CD8-positive, alpha-beta memory T cell (primary cell): ENCODE data around the gene RIC3. TPM values are rescaled to one million over a fixed set of nuclear protein-coding genes. Genes with fewer than 3 reads are reported as not detected.

ENCODE experiments used
- CTCF ChIA-PET: fragments of 350-600 bp; sonication (Branson Sonifier 250); formaldehyde crosslinking; loops from one replicate; lab custom pipeline; 2021; ENCODE audit warnings: antibody characterized with exemption; lab: Charles Lee
- POLR2A ChIA-PET: fragments of 350-600 bp; sonication (Branson Sonifier 250); formaldehyde crosslinking; loops from one replicate; lab custom pipeline; 2021; ENCODE audit warnings: antibody characterized with exemption; lab: Charles Lee
- DNase-seq, 5 donors: peaks; one replicate each; pipeline versions ENCODE4 v3.0.0 to v3.0.0-alpha.2; 2020 to 2022; ENCODE audit warnings: mixed read lengths in 1 of 5
- H3K27ac ChIP-seq: one replicate; pipeline ENCODE4 v1.7.0; 2013; ENCODE audit warnings: low read depth, mild to moderate bottlenecking, low read length, moderate library complexity
- H3K27me3 ChIP-seq: 2 replicates; pipeline ENCODE4 v1.7.0; 2013; ENCODE audit warnings: low read length, mild to moderate bottlenecking; ENCODE audit not compliant: insufficient read depth, poor library complexity, severe bottlenecking
- H3K36me3 ChIP-seq: 2 replicates; pipeline ENCODE4 v1.7.0; 2013; ENCODE audit warnings: mild to moderate bottlenecking, low read length, moderate library complexity; ENCODE audit not compliant: insufficient read depth
- H3K4me1 ChIP-seq: 2 replicates; pipeline ENCODE4 v1.7.0; 2013; ENCODE audit warnings: mild to moderate bottlenecking, low read length, moderate library complexity; ENCODE audit not compliant: insufficient read depth
- H3K4me3 ChIP-seq: 2 replicates; pipeline ENCODE4 v1.7.0; 2013; ENCODE audit warnings: mild to moderate bottlenecking, low read length
- H3K9me3 ChIP-seq: 2 replicates; pipeline ENCODE4 v1.7.0; 2013; ENCODE audit warnings: mild to moderate bottlenecking, low read length
- H3K27ac Mint-ChIP-seq, 8 donors: one replicate each; pipeline ENCODE4 v1.8.0; 2020 to 2021; ENCODE audit warnings: mixed read lengths in 8 of 8, mild to moderate bottlenecking in 6 of 8, inconsistent platforms in 3 of 8, moderate library complexity in 3 of 8
- H3K27me3 Mint-ChIP-seq, 2 donors: one replicate each; pipeline ENCODE4 v1.8.0; 2020 to 2021; ENCODE audit warnings: mixed read lengths in 2 of 2, mild to moderate bottlenecking in 1 of 2, moderate library complexity in 1 of 2
- H3K36me3 Mint-ChIP-seq, 3 donors: one replicate each; pipeline ENCODE4 v1.8.0; 2020 to 2021; ENCODE audit warnings: mixed read lengths in 3 of 3, inconsistent platforms in 1 of 3, mild to moderate bottlenecking in 1 of 3
- H3K4me1 Mint-ChIP-seq, 3 donors: one replicate each; pipeline ENCODE4 v1.8.0; 2020 to 2021; ENCODE audit warnings: mixed read lengths in 3 of 3, inconsistent platforms in 1 of 3, mild to moderate bottlenecking in 1 of 3
- H3K4me3 Mint-ChIP-seq, 7 donors: one replicate each; pipeline ENCODE4 v1.8.0; 2020 to 2021; ENCODE audit warnings: mixed read lengths in 7 of 7, mild to moderate bottlenecking in 6 of 7, moderate library complexity in 4 of 7, inconsistent platforms in 2 of 7
- H3K9me3 Mint-ChIP-seq, 5 donors: one replicate each; pipeline ENCODE4 v1.8.0; 2020 to 2022; ENCODE audit warnings: mixed read lengths in 5 of 5, mild to moderate bottlenecking in 3 of 5, moderate library complexity in 2 of 5, inconsistent platforms in 1 of 5
- polyA plus RNA-seq: library from polyadenylated mRNA; unstranded; fragments of 300-500 nt; fragmentation: Illumina TruSeq; gene quantifications from one replicate; pipeline ENCODE4 v1.2.3, GENCODE V29; 2021
- total RNA-seq, 2 experiments: library from RNA; stranded (reverse); gene quantifications; one replicate each; pipeline ENCODE4 v1.2.3, GENCODE V29; 2021

Gene RIC3
- total and polyA plus RNA-seq, 3 experiments from 2014 or later = 1.5 to 11.8 (median 9.4) TPM

- Histone ChIP-seq H3K4me3 (no peak overlapping the region), H3K4me1 (no peaks in the 10 kb centered on the region), H3K36me3 (no peaks in the 10 kb centered on the region), H3K9me3 (no peaks in the 10 kb centered on the region), H3K27me3 (peaks cover 12% of the 10 kb centered on the region), H3K27ac (no peak overlapping the region)
- DNase-seq = peak in 1 of 5 donors; percentile 10
- H3K27ac Mint-ChIP-seq = no peak overlapping the region
- peaks cover 19 to 44% of the 10 kb centered on the region in 2 donors for H3K27me3 Mint-ChIP-seq
- peaks cover 0 to 3% (median 0%) of the 10 kb centered on the region in 5 donors for H3K9me3 Mint-ChIP-seq
- ChIA-PET CTCF (interaction anchor here (1.3 to 1.6 kb wide), 2 partner anchors 20 to 46 kb away, joined by 5 to 6 read pairs; no protein-coding TSS in a partner anchor), POLR2A (no interaction called here)
- peaks cover 0 to 14% (median 7%) of the 10 kb centered on the region in 3 donors for H3K4me1 Mint-ChIP-seq
- peak overlapping the region in 3 of 7 donors; percentile 31 to 55 (median 32) for H3K4me3 Mint-ChIP-seq
- peaks cover 0 to 4% (median 0%) of the 10 kb centered on the region in 3 donors for H3K36me3 Mint-ChIP-seq
These were observed 89.6 kb downstream of the RIC3 start for GRCh38 chr11:8079111-8079675.

- H3K27me3 Mint-ChIP-seq = peaks cover 19 to 39% of the 10 kb centered on the region in 2 donors
- H3K4me1 ChIP-seq = no peaks in the 10 kb centered on the region
- H3K27me3 ChIP-seq = no peaks in the 10 kb centered on the region
- H3K27ac Mint-ChIP-seq = no peak overlapping the region
- H3K36me3 Mint-ChIP-seq = peaks cover 0 to 4% (median 0%) of the 10 kb centered on the region in 3 donors
- CTCF ChIA-PET = no interaction called here
- POLR2A ChIA-PET = no interaction called here
- H3K9me3 Mint-ChIP-seq = peaks cover 0 to 3% (median 0%) of the 10 kb centered on the region in 5 donors
- H3K4me3 Mint-ChIP-seq = no peak overlapping the region
- DNase-seq = no peak
- H3K4me3 ChIP-seq = no peak overlapping the region
- H3K27ac ChIP-seq = no peak overlapping the region
- H3K4me1 Mint-ChIP-seq = no peaks in the 10 kb centered on the region
- H3K36me3 ChIP-seq = no peaks in the 10 kb centered on the region
- H3K9me3 ChIP-seq = no peaks in the 10 kb centered on the region
These were observed 93.6 kb downstream of the RIC3 start for GRCh38 chr11:8075119-8075726.

GRCh38 chr11:8071616-8072581 is 96.9 kb downstream of the RIC3 start:
- Histone ChIP-seq H3K9me3 (no peaks in the 10 kb centered on the region), H3K27ac (no peak overlapping the region), H3K36me3 (no peaks in the 10 kb centered on the region), H3K4me1 (no peaks in the 10 kb centered on the region), H3K27me3 (no peaks in the 10 kb centered on the region), H3K4me3 (no peak overlapping the region)
- DNase-seq = peak in 1 of 5 donors; percentile 28
- ChIA-PET CTCF (interaction anchor here (1.2 to 1.7 kb wide), 3 partner anchors 27 to 65 kb away, joined by 4 to 5 read pairs (median 5); no protein-coding TSS in a partner anchor), POLR2A (no interaction called here)
- H3K27ac Mint-ChIP-seq = no peak overlapping the region
- peaks cover 0 to 3% (median 0%) of the 10 kb centered on the region in 5 donors for H3K9me3 Mint-ChIP-seq
- H3K27me3 Mint-ChIP-seq = peaks cover 14 to 43% of the 10 kb centered on the region in 2 donors
- H3K4me1 Mint-ChIP-seq = no peaks in the 10 kb centered on the region
- no peak overlapping the region for H3K4me3 Mint-ChIP-seq
- H3K36me3 Mint-ChIP-seq = no peaks in the 10 kb centered on the region

GRCh38 chr11:8070417-8071115 is 98.3 kb downstream of the RIC3 start:
- Histone ChIP-seq H3K36me3 (no peaks in the 10 kb centered on the region), H3K27ac (no peak overlapping the region), H3K4me1 (no peaks in the 10 kb centered on the region), H3K4me3 (no peak overlapping the region), H3K27me3 (no peaks in the 10 kb centered on the region), H3K9me3 (no peaks in the 10 kb centered on the region)
- CTCF ChIA-PET = interaction anchor here (0.9 kb wide), 1 partner anchor 29 kb away, joined by 3 read pairs; no protein-coding TSS in a partner anchor
- Mint-ChIP-seq H3K36me3 (no peaks in the 10 kb centered on the region), H3K4me1 (no peaks in the 10 kb centered on the region), H3K4me3 (no peak overlapping the region), H3K27ac (no peak overlapping the region), H3K9me3 (peaks cover 0 to 3% (median 0%) of the 10 kb centered on the region in 5 donors), H3K27me3 (peaks cover 14 to 44% of the 10 kb centered on the region in 2 donors)
- POLR2A ChIA-PET = no interaction called here
- peak in 1 of 5 donors; percentile 9 for DNase-seq

GRCh38 chr11:8069771-8070170 is 99.1 kb downstream of the RIC3 start:
- H3K4me3 Mint-ChIP-seq = no peak overlapping the region
- POLR2A ChIA-PET = no interaction called here
- Histone ChIP-seq H3K4me3 (no peak overlapping the region), H3K9me3 (no peaks in the 10 kb centered on the region), H3K4me1 (no peaks in the 10 kb centered on the region), H3K27me3 (no peaks in the 10 kb centered on the region), H3K36me3 (no peaks in the 10 kb centered on the region), H3K27ac (no peak overlapping the region)
- peaks cover 0 to 3% (median 0%) of the 10 kb centered on the region in 5 donors for H3K9me3 Mint-ChIP-seq
- CTCF ChIA-PET = no interaction called here
- DNase-seq = no peak
- peaks cover 14 to 44% of the 10 kb centered on the region in 2 donors for H3K27me3 Mint-ChIP-seq
- H3K36me3 Mint-ChIP-seq = no peaks in the 10 kb centered on the region
- H3K4me1 Mint-ChIP-seq = no peaks in the 10 kb centered on the region
- H3K27ac Mint-ChIP-seq = no peak overlapping the region

GRCh38 chr11:8068605-8069221 is 100.1 kb downstream of the RIC3 start:
- Mint-ChIP-seq H3K27ac (no peak overlapping the region), H3K27me3 (peaks cover 9 to 40% of the 10 kb centered on the region in 2 donors), H3K4me1 (no peaks in the 10 kb centered on the region), H3K9me3 (peaks cover 0 to 3% (median 0%) of the 10 kb centered on the region in 5 donors), H3K4me3 (no peak overlapping the region), H3K36me3 (peaks cover 0 to 1% (median 0%) of the 10 kb centered on the region in 3 donors)
- Histone ChIP-seq H3K36me3 (no peaks in the 10 kb centered on the region), H3K27ac (no peak overlapping the region), H3K4me3 (no peak overlapping the region), H3K27me3 (no peaks in the 10 kb centered on the region), H3K4me1 (no peaks in the 10 kb centered on the region), H3K9me3 (no peaks in the 10 kb centered on the region)
- ChIA-PET POLR2A (no interaction called here), CTCF (no interaction called here)
- peak in 1 of 5 donors; percentile 19 for DNase-seq

- peaks cover 9 to 37% of the 10 kb centered on the region in 2 donors for H3K27me3 Mint-ChIP-seq
- Histone ChIP-seq H3K27me3 (no peaks in the 10 kb centered on the region), H3K36me3 (no peaks in the 10 kb centered on the region), H3K9me3 (no peaks in the 10 kb centered on the region), H3K4me3 (no peak overlapping the region), H3K4me1 (no peaks in the 10 kb centered on the region), H3K27ac (no peak overlapping the region)
- H3K9me3 Mint-ChIP-seq = peaks cover 0 to 3% (median 0%) of the 10 kb centered on the region in 5 donors
- ChIA-PET POLR2A (no interaction called here), CTCF (interaction anchor here (1.5 kb wide), 1 partner anchor 31 kb away, joined by 3 read pairs; no protein-coding TSS in a partner anchor)
- DNase-seq = no peak
- H3K36me3 Mint-ChIP-seq = peaks cover 0 to 1% (median 0%) of the 10 kb centered on the region in 3 donors
- H3K4me1 Mint-ChIP-seq = no peaks in the 10 kb centered on the region
- no peak overlapping the region for H3K4me3 Mint-ChIP-seq
- H3K27ac Mint-ChIP-seq = no peak overlapping the region
These were observed 100.8 kb downstream of the RIC3 start for GRCh38 chr11:8067929-8068575.
